VCaP (cell line): ENCODE data around the gene ZNF646.

Experiments used
- H3K27ac ChIP-seq: fragments of 450-650 bp; 2 replicates; pipeline ENCODE4 v1.5.1; 2017
- TF ChIP-seq, protein P1 (sequence below): fragments of 450-650 bp; conservative IDR thresholded peaks from 2 replicates; pipeline ENCODE4 v1.5.1; 2017; ENCODE audit warnings: mild to moderate bottlenecking, moderate library complexity

Gene ZNF646

DNA sequence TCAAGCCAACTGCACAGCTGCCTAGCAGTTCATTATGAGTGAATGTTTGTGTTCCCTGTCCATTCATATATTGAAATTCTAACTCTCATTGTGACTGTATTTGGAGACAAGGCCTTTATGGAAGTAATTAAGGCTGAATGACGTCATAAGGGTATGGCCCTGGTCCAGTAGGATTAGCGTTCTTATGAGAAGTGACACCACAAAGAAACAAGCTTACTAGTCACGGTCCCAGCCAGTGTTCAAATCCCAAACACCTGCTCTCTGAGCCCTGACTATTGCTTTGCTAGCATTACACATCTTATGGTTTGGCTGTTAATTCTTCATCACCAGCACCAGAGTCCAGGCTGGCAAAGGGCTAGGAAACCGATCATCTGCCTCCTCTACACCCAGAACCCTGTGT lies 2.4 kb upstream of the ZNF646 start:
- TF ChIP-seq, protein P1, sequence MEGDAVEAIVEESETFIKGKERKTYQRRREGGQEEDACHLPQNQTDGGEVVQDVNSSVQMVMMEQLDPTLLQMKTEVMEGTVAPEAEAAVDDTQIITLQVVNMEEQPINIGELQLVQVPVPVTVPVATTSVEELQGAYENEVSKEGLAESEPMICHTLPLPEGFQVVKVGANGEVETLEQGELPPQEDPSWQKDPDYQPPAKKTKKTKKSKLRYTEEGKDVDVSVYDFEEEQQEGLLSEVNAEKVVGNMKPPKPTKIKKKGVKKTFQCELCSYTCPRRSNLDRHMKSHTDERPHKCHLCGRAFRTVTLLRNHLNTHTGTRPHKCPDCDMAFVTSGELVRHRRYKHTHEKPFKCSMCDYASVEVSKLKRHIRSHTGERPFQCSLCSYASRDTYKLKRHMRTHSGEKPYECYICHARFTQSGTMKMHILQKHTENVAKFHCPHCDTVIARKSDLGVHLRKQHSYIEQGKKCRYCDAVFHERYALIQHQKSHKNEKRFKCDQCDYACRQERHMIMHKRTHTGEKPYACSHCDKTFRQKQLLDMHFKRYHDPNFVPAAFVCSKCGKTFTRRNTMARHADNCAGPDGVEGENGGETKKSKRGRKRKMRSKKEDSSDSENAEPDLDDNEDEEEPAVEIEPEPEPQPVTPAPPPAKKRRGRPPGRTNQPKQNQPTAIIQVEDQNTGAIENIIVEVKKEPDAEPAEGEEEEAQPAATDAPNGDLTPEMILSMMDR: no peak
- H3K27ac ChIP-seq: peak overlapping the region; percentile 88

DNA sequence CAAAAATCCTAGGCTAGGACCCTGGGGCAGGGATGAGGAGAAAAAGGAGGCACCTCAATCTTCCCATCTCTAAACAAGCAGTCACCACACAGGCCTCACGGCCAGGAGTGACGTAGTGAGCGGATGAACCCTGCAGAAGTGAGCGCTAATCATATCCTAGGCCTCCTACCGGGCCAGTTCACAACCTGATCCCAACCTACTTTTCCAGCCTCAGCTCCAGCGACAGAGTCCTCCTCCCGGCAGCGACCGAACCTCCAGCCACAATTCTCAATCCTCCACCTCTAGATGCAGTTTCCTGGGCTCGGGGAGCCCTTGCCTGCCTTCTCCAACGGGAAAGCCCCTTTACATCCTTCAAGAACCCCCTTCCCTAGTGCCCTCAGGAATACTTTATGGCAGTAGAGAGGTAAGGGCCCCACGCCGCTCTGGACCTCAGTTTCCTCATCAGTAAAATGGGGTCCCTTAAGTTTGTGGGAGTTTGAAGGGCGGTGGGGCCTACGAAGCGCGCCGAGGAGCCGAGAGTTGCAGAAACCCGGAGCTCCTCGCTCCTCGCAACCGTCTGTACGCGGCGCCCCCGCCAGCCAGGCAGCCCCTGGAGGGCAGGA lies 1.6 kb upstream of the ZNF646 start:
- peak overlapping the region; percentile 88 for H3K27ac ChIP-seq
- TF ChIP-seq, protein P1: no peak

DNA sequence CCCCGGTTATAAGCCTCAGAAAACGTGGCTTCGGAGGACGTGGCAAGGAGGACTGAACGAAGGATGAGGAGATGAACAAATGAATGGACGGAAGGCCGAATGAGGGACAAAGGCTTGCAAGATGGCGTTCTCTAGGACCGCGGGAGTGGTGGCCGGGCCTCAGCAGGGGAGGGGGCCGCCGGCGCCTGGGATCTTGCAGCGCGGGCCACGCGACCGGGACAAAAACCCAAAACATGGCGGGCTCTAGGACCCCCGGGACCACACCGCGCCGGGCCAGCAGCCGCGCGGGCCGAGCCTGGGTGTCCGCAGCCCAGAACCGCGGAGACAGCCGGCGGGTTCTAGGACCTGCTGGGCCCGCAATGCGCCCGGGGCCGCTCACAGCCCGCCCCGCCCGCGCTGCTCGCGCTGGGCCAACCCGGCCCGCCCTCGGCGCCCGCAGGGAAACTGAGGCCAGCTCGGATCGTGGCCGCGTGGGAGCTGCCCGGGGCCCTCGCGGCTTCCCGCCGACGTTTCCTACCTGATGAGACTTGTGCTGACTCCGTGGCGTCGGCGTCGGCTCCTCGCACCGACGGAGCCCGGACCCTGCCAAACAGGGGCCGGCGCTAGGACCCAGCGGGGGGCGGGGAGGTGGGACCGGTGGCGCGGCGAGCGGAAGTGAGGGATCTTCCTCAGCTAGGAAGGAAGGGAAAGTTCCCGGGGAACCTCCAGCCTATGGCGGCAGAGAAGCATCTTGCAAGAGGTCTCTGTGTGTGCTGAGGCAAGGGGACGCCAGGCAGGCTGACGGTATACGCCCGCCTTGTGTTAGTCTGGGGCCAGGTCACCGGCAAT lies 866 bp upstream of the ZNF646 start:
- peak overlapping the region; percentile 88 for H3K27ac ChIP-seq
- TF ChIP-seq, protein P1: no peak

DNA sequence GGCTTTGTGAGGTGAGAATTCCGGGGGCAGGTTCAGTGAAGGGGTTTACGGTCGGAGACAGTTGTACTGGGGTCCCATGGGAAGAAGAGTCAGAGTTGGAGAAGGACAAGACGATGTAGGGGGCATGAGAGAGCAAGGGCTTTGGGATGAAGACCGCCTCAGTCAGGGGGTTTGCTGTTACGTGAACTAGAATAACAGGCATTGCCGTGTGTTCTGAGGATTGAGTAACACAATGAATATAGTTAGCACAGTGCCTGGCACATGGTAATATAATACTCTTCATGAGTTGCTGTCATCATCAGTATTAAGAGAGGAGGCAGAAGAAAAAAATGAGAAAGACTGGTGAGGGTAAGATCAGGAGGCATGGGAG lies 577 bp downstream of the ZNF646 start:
- H3K27ac ChIP-seq: peak overlapping the region; percentile 88

DNA sequence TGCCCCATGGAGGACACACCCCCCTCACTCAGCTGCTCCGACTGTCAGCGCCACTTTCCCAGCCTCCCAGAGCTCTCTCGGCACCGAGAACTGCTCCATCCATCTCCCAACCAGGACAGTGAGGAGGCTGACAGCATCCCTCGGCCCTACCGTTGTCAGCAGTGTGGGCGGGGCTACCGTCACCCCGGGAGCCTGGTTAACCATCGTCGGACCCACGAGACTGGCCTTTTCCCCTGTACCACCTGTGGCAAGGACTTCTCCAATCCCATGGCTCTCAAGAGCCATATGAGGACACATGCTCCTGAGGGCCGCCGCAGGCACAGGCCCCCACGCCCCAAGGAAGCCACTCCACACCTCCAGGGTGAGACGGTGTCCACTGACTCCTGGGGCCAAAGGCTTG lies 2.1 kb downstream of the ZNF646 start:
- TF ChIP-seq, protein P1: no peak
- H3K27ac ChIP-seq: no peak overlapping the region

More for the DNA sequence above, 577 bp downstream of the ZNF646 start:
- TF ChIP-seq, protein P1: no peak

DNA sequence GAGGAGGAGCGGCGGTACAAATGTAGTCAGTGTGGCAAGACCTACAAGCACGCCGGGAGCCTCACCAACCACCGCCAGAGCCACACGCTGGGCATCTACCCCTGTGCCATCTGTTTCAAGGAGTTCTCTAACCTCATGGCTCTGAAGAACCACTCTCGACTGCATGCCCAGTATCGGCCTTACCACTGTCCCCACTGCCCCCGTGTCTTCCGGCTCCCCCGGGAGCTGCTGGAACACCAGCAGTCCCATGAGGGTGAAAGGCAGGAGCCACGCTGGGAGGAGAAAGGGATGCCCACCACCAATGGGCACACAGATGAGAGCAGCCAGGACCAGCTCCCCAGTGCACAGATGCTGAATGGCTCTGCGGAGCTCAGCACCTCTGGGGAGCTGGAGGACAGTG lies 2.8 kb downstream of the ZNF646 start:
- H3K27ac ChIP-seq: no peak overlapping the region
- TF ChIP-seq, protein P1: no peak

DNA sequence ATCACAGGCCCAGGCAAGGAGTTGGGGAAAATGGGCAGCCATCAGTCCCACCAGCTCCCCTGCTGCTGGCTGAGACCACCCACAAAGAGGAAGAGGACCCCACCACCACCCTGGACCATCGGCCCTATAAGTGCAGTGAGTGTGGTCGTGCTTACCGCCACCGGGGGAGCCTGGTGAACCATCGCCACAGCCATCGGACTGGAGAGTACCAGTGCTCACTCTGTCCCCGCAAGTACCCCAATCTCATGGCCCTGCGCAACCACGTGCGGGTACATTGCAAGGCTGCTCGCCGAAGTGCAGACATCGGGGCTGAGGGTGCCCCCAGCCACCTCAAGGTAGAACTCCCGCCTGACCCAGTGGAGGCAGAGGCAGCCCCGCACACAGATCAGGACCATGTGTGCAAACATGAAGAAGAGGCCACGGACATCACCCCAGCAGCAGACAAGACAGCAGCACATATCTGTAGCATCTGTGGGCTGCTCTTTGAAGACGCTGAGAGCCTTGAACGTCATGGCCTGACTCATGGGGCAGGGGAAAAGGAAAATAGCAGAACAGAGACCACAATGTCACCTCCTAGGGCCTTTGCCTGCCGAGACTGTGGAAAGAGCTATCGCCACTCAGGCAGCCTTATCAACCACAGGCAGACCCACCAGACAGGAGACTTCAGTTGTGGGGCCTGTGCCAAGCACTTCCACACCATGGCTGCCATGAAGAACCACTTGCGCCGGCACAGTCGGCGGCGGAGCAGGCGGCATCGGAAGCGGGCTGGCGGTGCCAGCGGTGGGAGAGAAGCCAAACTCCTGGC lies 3.6 kb downstream of the ZNF646 start:
- H3K27ac ChIP-seq: no peak overlapping the region
- TF ChIP-seq, protein P1: no peak
